Measurements from ENCODE around the gene WRAP53.

GRCh38 chr17:7695586-7695985 lies 7.3 kb downstream of the WRAP53 start:
- TF ChIP-seq CTCF (conservative IDR thresholded peaks at IDR 0.05; ENCODE audit: low read depth, low read length) (no peak), EZH2 (IDR thresholded peaks at IDR 0.05; ENCODE audit: low read length, unreplicated experiment) (no peak)

Measured in PC-3 (cell line).